GM19023 (cell line): ENCODE results near the gene PCDHGA3.
"Not testable (repeated sequence)": the region's sequence is repeated elsewhere in the genome, so short reads cannot be mapped to it uniquely, and the experiment has no call there.

Experiments
- ATAC-seq: cut with Tn5 transposase; IDR thresholded peaks from one replicate; pipeline ENCODE4 v1.9.1; 2021; ENCODE audit warnings: mild to moderate bottlenecking, moderate library complexity; ENCODE audit not compliant: unreplicated experiment

Gene PCDHGA3

DNA sequence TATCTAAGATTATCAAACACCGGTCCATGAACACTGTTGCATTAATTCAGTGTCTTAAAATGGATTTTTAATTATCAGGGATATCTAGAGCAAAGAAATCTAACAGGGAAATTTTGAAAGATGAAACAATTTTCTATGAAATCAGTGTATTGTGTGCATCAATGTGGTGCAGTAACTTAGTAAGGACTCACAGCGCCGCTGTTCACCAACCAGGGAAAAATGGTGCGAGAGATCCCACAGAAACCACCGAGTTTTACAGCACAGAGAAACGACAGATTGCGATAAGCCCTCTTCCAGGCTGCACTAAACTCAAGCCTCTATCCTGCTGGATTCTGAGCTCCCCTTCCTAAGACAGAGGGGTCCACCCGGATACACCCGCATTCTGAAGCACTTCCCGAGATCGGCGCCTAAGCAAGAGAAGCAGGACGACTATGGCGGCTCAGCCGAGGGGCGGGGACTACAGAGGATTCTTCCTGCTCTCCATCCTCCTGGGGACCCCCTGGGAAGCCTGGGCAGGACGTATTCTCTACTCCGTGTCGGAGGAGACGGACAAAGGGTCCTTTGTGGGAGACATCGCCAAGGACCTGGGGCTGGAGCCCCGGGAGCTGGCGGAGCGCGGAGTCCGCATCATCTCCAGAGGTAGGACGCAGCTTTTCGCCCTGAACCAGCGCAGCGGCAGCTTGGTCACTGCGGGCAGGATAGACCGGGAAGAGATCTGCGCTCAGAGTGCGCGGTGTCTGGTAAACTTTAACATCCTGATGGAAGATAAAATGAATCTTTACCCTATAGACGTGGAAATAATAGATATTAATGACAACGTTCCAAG lies 39.1 kb downstream of the PCDHGA3 start, which contains the start of gene PCDHGA7:
Gene PCDHGA7, plus strand, starts transcription at position 274 of the 826 bp plus-strand sequence. Its CDS starts 158 bp downstream, at position 432.
- no peak for ATAC-seq

DNA sequence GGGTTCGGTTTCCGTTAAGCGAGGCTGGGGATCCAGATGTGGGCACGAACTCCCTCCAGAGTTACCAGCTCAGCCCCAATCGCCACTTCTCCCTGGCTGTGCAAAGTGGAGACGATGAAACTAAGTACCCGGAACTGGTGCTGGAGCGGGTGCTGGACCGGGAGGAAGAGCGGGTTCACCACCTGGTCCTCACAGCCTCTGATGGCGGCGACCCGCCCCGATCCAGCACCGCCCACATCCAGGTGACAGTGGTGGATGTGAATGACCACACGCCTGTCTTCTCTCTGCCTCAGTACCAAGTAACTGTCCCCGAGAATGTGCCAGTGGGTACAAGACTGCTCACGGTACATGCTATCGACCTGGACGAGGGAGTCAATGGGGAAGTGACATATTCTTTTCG lies 39.7 kb downstream of the PCDHGA3 start:
- no peak for ATAC-seq

DNA sequence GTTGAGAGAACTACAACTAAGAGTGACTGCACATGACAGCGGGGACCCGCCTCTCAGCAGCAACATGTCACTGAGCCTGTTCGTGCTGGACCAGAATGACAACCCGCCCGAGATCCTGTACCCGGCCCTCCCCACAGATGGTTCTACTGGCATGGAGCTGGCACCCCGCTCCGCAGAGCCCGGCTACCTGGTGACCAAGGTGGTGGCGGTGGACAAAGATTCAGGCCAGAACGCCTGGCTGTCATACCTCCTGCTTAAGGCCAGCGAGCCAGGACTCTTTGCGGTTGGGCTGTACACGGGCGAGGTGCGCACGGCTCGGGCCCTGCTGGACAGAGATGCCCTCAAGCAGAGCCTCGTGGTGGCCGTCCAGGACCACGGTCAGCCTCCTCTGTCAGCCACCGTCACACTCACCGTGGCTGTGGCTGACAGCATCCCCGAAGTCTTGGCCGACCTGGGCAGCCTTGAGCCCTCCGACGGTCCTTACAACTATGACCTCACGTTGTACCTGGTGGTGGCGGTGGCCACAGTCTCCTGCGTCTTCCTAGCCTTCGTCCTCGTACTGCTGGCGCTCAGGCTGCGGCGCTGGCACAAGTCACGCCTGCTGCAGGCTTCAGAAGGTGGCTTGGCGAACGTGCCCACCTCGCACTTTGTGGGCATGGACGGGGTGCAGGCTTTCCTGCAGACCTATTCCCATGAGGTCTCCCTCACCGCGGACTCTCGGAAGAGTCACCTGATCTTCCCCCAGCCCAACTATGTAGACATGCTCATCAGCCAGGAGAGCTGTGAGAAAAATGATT lies 41.0 kb downstream of the PCDHGA3 start:
- ATAC-seq: no peak

DNA sequence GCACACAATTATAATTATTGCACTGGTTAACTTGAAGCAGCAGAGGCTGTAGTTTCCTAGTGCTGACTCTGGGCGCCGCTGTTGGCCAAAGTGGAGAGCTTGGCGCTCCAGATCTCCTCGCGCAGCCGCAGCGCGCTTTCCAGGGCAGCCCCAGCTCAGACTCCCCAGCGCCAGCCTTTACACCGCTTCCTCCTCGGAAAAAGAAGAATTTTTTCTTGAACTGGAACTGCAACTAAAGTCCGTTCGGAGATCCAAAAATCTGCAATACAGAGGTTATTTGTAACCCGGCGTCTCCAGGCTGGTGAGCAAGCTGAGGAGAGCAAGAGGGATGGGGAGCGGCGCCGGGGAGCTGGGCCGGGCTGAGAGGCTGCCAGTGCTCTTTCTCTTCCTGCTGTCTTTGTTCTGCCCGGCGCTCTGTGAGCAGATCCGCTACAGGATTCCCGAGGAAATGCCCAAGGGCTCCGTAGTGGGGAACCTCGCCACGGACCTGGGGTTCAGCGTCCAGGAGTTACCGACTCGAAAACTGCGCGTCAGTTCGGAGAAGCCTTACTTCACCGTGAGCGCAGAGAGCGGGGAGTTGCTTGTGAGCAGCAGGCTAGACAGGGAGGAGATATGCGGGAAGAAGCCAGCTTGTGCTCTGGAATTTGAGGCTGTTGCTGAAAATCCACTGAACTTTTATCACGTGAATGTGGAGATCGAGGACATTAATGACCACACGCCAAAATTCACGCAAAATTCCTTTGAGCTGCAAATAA lies 44.1 kb downstream of the PCDHGA3 start, which contains the start of gene PCDHGB4:
Gene PCDHGB4, plus strand, starts transcription at position 142 of the 755 bp plus-strand sequence. Its CDS starts 187 bp downstream, at position 329.
- ATAC-seq: peak; percentile 70

DNA sequence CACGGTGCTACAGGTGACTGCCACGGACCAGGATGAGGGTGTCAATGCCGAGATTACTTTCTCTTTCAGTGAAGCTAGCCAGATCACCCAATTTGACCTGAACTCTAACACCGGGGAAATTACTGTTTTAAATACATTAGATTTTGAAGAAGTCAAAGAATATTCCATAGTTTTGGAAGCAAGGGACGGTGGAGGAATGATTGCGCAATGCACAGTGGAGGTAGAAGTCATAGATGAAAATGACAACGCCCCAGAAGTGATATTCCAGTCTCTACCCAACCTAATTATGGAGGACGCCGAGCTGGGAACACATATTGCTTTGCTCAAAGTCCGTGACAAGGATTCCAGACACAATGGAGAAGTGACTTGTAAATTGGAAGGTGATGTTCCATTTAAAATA lies 45.0 kb downstream of the PCDHGA3 start:
- ATAC-seq: no peak

DNA sequence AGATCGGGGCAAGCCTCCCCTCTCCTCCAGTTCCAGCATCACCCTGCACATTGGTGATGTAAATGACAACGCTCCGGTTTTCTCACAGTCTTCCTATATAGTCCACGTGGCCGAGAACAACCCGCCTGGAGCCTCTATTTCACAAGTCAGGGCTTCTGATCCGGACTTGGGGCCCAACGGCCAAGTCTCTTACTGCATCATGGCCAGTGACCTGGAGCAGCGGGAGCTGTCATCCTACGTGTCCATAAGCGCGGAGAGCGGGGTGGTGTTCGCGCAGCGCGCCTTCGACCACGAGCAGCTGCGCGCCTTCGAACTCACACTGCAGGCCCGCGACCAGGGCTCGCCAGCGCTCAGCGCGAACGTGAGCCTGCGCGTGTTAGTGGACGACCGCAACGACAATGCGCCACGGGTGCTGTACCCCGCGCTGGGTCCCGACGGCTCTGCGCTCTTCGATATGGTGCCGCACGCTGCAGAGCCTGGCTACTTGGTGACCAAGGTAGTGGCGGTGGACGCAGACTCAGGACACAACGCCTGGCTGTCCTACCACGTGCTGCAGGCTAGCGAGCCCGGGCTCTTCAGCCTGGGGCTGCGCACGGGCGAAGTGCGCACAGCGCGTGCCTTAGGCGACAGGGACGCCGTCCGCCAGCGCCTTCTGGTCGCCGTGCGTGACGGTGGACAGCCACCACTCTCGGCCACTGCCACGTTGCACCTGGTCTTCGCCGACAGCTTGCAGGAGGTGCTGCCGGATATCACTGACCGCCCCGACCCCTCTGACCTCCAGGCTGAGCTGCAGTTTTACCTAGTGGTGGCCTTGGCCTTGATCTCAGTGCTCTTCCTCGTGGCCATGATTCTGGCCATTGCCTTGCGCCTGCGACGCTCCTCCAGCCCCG lies 45.8 kb downstream of the PCDHGA3 start:
- ATAC-seq: no peak

DNA sequence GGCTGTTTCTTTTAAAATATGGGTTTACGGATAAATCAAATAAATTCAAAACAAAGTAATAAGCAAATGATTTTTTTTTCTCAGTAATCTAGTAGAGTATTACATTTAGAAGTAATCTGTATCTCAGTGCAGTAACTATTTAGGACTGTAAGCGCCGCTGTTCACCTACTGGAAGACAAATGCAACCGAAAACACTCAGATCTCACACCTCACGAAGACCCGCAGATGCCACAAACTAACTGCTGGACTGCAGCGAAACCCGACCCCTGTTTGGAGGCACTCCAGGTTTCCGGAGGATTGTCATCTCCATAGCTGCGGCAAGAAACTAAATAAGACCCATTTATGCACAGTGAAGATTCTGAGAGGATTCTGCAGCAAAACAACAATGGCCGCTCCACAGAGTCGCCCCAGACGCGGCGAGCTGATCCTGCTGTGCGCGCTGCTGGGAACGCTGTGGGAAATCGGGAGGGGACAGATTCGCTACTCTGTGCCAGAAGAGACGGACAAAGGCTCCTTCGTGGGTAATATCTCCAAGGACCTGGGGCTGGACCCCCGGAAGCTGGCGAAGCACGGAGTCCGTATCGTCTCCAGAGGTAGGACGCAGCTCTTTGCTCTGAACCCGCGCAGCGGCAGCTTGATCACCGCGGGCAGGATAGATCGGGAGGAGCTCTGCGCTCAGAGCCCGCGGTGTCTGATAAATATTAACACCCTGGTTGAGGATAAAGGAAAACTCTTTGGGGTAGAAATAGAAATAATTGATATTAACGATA lies 49.0 kb downstream of the PCDHGA3 start, which contains the start of gene PCDHGA8:
Gene PCDHGA8, plus strand, starts transcription at position 205 of the 770 bp plus-strand sequence. Its CDS starts 181 bp downstream, at position 386.
- no peak for ATAC-seq

DNA sequence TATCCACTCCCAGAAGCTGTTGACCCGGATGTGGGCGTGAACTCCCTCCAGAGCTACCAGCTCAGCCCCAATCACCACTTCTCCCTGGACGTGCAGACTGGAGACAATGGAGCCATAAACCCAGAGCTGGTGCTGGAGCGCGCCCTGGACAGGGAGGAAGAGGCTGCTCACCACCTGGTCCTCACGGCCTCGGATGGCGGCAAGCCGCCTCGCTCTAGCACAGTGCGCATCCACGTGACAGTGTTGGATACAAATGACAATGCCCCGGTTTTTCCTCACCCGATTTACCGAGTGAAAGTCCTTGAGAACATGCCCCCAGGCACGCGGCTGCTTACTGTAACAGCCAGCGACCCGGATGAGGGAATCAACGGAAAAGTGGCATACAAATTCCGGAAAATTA lies 49.6 kb downstream of the PCDHGA3 start:
- ATAC-seq: no peak

DNA sequence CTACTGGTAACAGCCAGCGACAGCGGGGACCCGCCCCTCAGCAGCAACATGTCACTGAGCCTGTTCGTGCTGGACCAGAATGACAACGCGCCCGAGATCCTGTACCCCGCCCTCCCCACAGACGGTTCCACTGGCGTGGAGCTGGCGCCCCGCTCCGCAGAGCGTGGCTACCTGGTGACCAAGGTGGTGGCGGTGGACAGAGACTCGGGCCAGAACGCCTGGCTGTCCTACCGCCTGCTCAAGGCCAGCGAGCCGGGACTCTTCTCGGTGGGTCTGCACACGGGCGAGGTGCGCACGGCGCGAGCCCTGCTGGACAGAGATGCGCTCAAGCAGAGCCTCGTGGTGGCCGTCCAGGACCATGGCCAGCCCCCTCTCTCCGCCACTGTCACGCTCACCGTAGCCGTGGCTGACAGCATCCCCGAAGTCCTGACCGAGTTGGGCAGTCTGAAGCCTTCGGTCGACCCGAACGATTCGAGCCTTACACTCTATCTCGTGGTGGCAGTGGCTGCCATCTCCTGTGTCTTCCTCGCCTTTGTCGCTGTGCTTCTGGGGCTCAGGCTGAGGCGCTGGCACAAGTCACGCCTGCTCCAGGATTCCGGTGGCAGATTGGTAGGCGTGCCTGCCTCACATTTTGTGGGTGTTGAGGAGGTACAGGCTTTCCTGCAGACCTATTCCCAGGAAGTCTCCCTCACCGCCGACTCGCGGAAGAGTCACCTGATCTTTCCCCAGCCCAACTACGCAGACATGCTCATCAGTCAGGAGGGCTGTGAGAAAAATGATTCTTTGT lies 51.0 kb downstream of the PCDHGA3 start:
- not testable (repeated sequence) for ATAC-seq
